HG02798 (cell line): ENCODE results near the gene MLST8.
A peak's percentile ranks its signal among the peaks of the same experiment; 100 is the strongest.
"Not testable (repeated sequence)": the region's sequence is repeated elsewhere in the genome, so short reads cannot be mapped to it uniquely, and the experiment has no call there.

Experiments
- ATAC-seq: cut with Tn5 transposase; IDR thresholded peaks from one replicate; pipeline ENCODE4 v1.9.1; 2021; ENCODE audit warnings: mild to moderate bottlenecking; ENCODE audit not compliant: unreplicated experiment, poor library complexity

MLST8 gene

DNA sequence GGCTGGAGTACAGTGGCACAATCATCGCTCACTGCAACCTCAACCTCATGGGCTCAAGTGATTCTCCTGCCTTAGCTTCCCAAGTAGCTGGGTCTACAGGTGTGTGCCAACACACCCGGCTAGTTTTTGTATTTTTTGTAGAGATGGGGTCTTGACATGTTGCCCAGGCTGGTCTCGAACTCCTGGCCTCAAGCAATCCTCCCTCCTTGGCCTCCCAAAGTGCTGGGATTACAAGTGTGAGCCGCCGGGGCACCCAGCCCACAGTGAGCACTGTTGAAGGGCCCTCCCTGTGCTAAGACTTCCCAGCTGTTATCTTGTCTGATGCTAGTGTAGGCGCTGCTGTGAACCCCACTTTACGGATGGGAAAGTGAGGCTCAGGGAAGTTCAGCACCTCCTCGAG is 16.9 kb upstream of the MLST8 start:
- no peak for ATAC-seq

DNA sequence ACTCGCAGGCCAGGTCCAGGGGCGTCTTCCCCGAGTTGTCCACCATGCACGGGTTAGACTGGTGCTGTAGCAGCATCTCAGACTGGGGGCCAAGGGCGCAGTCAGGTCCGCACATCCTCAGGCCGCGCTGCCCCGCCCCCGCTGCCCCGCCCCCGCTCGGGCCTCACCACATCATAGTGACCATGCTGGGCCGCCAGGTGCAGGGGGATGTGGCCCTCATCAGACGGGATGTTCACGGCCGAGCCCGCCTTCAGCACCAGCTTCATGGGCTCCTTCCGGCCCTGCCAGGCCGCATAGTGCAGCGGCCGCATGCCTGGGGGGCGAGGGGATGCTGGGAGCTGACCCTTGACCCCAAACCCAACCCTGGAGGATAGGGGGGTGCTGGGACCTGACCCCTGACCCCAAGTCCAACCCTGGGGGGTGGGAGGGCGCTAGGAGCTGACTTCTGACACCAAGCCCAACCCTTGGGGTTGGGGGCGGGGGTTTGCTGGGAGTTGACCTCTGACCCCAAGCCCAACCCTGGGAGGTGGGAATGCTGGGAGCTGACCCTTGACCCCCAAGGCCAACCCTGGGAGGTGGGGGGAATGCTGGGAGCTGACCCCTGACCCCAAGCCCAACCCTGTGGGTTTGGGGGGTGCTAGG is 15.9 kb upstream of the MLST8 start:
- ATAC-seq = no peak

DNA sequence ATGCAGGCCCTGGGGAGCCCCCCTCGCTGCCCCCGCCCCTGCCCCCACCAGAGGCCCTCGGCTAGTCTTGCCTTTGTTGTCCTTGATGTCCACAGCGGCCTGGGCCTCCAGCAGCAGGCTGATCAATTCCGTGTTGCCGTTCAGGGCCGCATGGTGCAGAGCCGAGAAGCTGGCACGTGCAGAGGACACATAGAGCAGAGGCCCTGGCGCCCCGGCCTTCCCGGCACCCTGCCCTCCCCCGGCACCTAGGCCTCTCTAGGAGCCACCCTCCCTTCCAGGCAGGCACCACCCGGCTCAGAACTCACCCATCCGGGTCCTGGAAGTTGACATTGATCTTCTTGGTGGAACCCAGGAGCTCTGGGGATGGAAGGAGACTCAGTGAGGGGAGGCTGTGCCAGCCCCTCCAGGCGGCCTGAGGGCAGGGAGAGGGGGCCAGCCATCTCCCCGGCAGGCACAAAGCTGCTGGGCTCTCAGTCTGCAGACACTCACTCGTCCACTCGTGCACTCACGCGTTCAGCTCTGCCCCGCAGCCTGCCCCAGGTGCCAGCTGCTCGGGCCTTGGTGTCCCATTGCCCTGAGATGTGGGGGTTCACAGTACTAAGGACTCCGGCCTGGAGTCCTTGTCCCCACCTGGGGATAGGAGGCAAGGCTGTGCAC is 15.1 kb upstream of the MLST8 start:
- no peak for ATAC-seq

GRCh38 chr16:2190659-2191445 is 14.4 kb upstream of the MLST8 start:
- ATAC-seq = no peak

DNA sequence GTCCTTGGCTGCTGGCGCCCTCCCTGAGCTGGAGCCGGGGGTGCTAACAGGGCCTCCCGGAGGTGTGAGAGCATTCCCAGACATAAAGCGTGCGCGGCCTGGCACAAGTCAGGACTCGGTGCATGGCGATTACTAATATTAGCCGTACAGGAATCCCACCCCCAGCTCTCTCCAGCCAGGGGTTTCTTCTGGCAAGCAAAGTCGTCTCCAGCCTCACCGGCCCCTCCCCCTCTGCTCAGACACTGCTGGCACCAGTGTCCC is 13.9 kb upstream of the MLST8 start:
- ATAC-seq = no peak

GRCh38 chr16:2194166-2194834 is 11.0 kb upstream of the MLST8 start:
- ATAC-seq = no peak

GRCh38 chr16:2194852-2195321 is 10.4 kb upstream of the MLST8 start:
- ATAC-seq = no peak

GRCh38 chr16:2195322-2196161 is 9.7 kb upstream of the MLST8 start:
- ATAC-seq = no peak

- ATAC-seq = no peak
Observed at GRCh38 chr16:2196162-2196980, 8.9 kb upstream of the MLST8 start, which contains the start of gene CASKIN1. Gene CASKIN1, minus strand, starts transcription at chr16:2196605. Its CDS starts 173 bp downstream, at chr16:2196432.

DNA sequence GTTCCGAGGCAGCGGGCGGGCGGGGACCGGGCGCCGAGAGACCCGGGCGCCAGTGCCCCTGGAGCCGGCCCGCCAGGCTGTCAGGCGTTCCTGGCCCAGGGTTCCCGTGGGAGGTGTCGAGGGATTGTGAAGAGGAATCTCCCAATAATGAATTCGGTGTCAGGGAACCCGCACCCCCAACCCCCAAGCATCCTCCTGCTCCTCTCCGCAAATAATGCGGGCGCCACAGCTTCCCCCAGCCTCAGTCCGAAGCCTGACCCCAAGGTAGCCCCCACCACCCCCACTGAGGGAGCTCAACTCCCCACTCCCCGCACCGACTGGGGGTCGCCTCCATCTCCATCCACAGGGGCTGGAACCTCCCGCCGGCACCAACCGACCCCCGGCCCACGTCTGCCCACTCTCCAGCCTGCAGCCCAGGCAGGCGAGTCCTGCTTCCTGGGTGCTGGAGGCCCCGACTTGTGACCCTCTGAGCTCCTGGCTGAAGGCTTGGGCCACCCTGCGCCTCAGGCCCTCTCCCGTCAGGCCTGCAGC is 8.2 kb upstream of the MLST8 start:
- no peak for ATAC-seq

DNA sequence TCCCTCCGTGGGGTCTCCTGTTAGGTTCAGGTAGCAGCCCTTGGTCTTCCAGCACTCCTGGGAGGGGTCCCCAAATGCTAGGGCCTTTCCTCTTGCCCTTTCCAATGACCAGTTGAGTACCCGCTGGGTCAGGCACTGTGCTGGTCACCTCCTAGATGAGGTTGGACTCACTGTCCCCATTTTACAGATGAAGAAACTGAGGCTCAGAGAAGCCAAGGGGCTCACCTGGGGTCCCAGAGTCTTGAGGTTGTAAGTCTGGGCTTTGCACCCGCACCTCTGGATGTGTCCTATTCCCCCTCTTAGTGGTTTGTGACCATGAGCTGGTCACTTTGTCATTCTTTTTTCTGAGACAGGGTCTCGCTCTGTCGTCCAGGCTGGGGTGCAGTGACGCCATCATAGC is 7.5 kb upstream of the MLST8 start:
- ATAC-seq = no peak

- no peak for ATAC-seq
Observed at GRCh38 chr16:2198283-2198682, 7.0 kb upstream of the MLST8 start.

DNA sequence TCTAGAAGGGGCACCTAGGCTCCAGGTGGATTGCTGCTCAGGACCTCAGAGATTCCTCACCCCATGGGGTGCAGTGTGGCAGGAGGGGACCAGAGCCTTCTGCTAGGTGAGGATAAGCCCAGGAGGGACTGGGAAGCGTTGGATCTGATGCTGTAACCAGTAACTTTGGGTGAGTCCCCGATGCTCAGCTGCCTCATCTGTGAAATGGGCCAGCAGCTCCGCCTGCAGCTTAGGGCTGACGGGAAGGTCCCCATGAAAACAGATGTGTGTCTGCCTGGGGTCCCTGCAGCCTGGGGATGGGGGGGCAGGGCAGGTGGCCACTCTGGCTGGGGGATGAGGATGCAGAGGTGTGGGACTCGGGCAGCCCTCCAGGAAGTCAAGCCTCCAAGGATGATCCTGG is 6.2 kb upstream of the MLST8 start:
- no peak for ATAC-seq

GRCh38 chr16:2199621-2200139 is 5.6 kb upstream of the MLST8 start:
- ATAC-seq = no peak

DNA sequence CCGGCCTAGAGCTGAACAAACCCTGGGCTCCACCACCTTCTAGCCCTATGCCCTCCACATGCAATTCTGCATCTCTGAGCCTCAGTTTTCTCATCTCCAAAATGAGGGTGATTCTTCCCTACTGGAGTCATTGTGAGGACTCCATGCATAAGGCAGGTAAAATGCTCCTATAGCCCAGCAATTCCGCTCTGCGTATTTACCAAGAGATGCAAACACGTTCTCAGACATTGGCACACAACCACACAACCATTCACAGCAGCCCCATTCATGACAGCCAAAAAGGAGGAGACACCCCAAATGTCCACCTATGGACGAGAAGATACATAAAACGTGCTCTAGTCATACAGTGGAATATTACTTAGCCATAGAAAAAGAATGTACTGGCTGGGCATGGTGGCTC is 4.9 kb upstream of the MLST8 start:
- no peak for ATAC-seq

DNA sequence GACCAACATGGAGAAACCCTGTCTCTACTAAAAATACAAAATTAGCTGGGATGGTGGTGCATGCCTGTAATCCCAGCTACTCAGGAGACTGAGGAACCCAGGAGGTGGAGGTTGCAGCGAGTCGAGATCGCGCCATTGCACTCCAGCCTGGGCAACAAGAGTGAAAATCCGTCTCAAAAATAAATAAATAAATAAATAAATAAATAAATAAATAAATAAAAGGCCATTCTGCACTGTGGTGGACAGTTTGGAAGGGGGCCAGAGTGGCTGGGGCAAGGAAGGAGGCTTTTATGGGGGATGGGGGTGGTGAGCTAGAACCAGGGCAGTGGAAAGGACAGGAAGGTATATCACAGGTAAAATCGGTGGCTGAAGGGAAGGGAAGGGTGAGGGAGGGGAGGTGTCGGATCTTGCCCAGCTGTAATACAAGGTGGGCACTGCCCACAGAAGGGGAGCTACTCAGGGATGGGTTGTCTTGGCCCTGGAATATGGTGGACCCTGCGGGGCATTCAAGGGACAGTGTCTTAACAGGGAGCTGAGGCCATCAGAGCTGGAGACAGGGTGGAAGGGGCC is 2.0 kb upstream of the MLST8 start:
- not testable (repeated sequence) for ATAC-seq

GRCh38 chr16:2204416-2205103 is 694 bp upstream of the MLST8 start:
- ATAC-seq = no peak

- peak; percentile 8 for ATAC-seq
Observed at GRCh38 chr16:2205967-2206313, 686 bp downstream of the MLST8 start.
